ENCODE data around the gene HEXB.

DNA sequence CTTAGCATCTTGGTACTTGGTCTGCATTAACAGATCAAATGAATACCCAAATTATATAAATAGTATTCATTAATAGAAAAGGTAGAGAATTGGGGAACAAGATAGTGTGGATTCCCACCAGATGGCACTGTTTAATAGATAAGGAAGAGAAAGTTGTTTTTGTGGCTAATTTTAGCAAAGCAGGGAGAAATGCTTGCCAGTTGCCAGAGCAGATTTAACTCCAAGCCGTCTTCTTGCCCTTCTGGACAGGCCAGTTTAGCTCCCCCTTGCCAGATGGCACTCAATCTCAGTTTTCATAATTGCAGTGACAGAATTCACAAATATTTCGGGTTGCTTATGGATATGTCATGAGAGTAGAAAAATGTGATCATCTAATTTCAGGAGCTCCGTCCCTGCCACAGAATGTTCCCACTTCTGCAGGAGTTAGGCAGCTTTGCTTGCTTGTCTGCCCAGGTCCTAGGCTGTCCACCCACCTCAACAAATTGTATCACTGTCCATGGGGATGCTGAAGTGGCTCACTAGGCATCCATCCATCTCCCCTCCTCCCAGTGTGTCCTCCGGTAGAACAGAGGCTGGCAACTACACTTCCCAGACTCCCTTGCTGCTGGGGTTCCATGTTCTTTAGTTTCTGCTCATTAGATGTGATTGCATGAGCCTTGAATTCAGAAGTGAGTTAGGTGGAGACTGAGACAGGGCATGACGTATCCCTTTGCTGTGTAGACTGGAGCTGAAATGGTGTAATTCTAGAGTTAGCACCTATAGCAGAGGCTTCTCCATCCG is 11.8 kb upstream of the HEXB start:
- no peak for TF ChIP-seq POLR2A (IDR thresholded peaks at IDR 0.05; ENCODE audit: low read depth)
- TF ChIP-seq, protein P1, sequence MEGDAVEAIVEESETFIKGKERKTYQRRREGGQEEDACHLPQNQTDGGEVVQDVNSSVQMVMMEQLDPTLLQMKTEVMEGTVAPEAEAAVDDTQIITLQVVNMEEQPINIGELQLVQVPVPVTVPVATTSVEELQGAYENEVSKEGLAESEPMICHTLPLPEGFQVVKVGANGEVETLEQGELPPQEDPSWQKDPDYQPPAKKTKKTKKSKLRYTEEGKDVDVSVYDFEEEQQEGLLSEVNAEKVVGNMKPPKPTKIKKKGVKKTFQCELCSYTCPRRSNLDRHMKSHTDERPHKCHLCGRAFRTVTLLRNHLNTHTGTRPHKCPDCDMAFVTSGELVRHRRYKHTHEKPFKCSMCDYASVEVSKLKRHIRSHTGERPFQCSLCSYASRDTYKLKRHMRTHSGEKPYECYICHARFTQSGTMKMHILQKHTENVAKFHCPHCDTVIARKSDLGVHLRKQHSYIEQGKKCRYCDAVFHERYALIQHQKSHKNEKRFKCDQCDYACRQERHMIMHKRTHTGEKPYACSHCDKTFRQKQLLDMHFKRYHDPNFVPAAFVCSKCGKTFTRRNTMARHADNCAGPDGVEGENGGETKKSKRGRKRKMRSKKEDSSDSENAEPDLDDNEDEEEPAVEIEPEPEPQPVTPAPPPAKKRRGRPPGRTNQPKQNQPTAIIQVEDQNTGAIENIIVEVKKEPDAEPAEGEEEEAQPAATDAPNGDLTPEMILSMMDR (IDR thresholded peaks at IDR 0.05), result peak; percentile 47 to 59 (median 57)

Data from esophagus muscularis mucosa (tissue), 3 donors.